Caco-2 (cell line): ENCODE data around the gene KCNG1. TPM values are rescaled to one million over a fixed set of nuclear protein-coding genes. Genes with fewer than 3 reads are reported as not detected.

Experiments
- BruUV-seq: library from RNA; stranded (reverse); fragments of 400-500 nt; replicated peaks from 2 replicates; lab custom pipeline; 2021; lab: Mats Ljungman, UMichigan
- CTCF ChIA-PET: fragments of 300-600 bp; sonication (Branson Sonifier 250); formaldehyde crosslinking; loops from one replicate; lab custom pipeline; 2022; ENCODE audit warnings: antibody characterized with exemption; lab: Charles Lee
- POLR2A ChIA-PET: fragments of 300-600 bp; sonication (Branson Sonifier 250); formaldehyde crosslinking; loops from one replicate; lab custom pipeline; 2022; ENCODE audit warnings: antibody characterized with exemption; lab: Charles Lee
- DNase-seq, 2 experiments: peaks; one replicate each; pipeline versions ENCODE4 v3.0.0 to v3.0.0-alpha.2; 2020 to 2022
- H3K27me3 ChIP-seq: replicated peaks from 2 replicates; pipeline ENCODE4 v1.6.0; 2011; ENCODE audit warnings: low read length; ENCODE audit not compliant: control insufficient read depth, insufficient read depth
- H3K36me3 ChIP-seq: 2 replicates; pipeline ENCODE4 v1.5.1; 2011; ENCODE audit warnings: low read length; ENCODE audit not compliant: control insufficient read depth, insufficient read depth
- H3K4me1 ChIP-seq: fragments of 250-450 bp; sonication (Bioruptor Pico); 2 replicates; pipeline ENCODE4 v1.5.1; 2020; ENCODE audit warnings: mild to moderate bottlenecking
- H3K4me3 ChIP-seq: 2 replicates; pipeline ENCODE4 v1.5.1; 2011; ENCODE audit warnings: low read depth, mild to moderate bottlenecking, control low read depth, low read length
- H3K9me3 ChIP-seq: fragments of 250-450 bp; sonication (Bioruptor Pico); 2 replicates; pipeline ENCODE4 v1.5.1; 2020; ENCODE audit warnings: mild to moderate bottlenecking, moderate library complexity
- H3K27ac Mint-ChIP-seq: one replicate; pipeline ENCODE4 v1.8.0; 2022; ENCODE audit warnings: mixed read lengths; ENCODE audit not compliant: unreplicated experiment
- H3K27me3 Mint-ChIP-seq: one replicate; pipeline ENCODE4 v1.8.0; 2022; ENCODE audit warnings: mixed read lengths; ENCODE audit not compliant: insufficient read depth, unreplicated experiment
- H3K36me3 Mint-ChIP-seq: one replicate; pipeline ENCODE4 v1.8.0; 2022; ENCODE audit warnings: mild to moderate bottlenecking, mixed read lengths; ENCODE audit not compliant: insufficient read depth, unreplicated experiment
- H3K4me1 Mint-ChIP-seq: one replicate; pipeline ENCODE4 v1.8.0; 2022; ENCODE audit warnings: low read depth, mixed read lengths; ENCODE audit not compliant: unreplicated experiment
- H3K4me3 Mint-ChIP-seq: one replicate; pipeline ENCODE4 v1.8.0; 2022; ENCODE audit warnings: mild to moderate bottlenecking, moderate library complexity, mixed read lengths; ENCODE audit not compliant: unreplicated experiment
- H3K9me3 Mint-ChIP-seq: one replicate; pipeline ENCODE4 v1.8.0; 2022; ENCODE audit warnings: mixed read lengths; ENCODE audit not compliant: unreplicated experiment
- intact Hi-C: fragments of 100-400 bp; cut with micrococcal nuclease; formaldehyde crosslinking; loops from one replicate; pipeline ENCODE4 v1.10.0; 2022; ENCODE audit not compliant: unreplicated experiment
- total RNA-seq: library from RNA; stranded (reverse); gene quantifications from 2 replicates; pipeline ENCODE4 v1.2.3, GENCODE V29; 2022
- TF ChIP-seq, protein P1 (sequence below), 2 experiments: fragments of 200-600 bp in 1 of 2; IDR thresholded peaks; 1 replicate in 1 of 2; 2 replicates in 1 of 2; pipeline versions ENCODE4 v1.5.1 to v1.8.0; 2011 to 2022; ENCODE audit warnings: antibody characterized with exemption in 1 of 2, control low read depth in 1 of 2, inconsistent platforms in 1 of 2, low read depth in 1 of 2, low read length in 1 of 2, mild to moderate bottlenecking in 1 of 2, moderate library complexity in 1 of 2; ENCODE audit not compliant: insufficient read depth in 1 of 2, severe bottlenecking in 1 of 2, unreplicated experiment in 1 of 2

The KCNG1 gene
- total RNA-seq, 1 experiment from 2014 or later: 1.5 TPM

DNA sequence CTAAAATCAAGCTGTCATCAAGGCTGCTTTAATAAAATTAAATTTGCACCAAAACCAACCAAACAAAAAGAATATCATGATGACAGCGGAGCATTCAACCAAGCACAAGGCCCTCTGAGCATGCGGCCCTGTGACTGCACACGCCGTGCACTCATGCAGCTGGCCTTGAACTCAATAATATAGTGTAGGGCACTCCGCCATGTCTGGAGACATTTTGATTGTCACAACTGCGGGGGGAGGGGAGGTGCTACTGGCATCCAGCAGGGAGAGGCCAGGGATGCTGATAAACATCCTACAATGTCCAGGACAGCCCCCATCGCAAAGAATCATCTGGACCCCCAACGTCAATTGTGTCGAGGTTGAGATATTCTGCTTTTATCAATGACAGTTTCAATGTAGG lies 54.6 kb downstream of the KCNG1 start:
- no peaks in the 10 kb centered on the region for H3K36me3 Mint-ChIP-seq
- Histone ChIP-seq H3K9me3 (no peaks in the 10 kb centered on the region), H3K27me3 (no peaks in the 10 kb centered on the region; the same call in 1 of the 2 replicates), H3K4me3 (no peak overlapping the region), H3K4me1 (no peaks in the 10 kb centered on the region), H3K36me3 (no peaks in the 10 kb centered on the region)
- DNase-seq: no peak
- no peak overlapping the region for H3K4me3 Mint-ChIP-seq
- intact Hi-C loops: no loop called here
- H3K27ac Mint-ChIP-seq: no peak overlapping the region
- BruUV-seq: no TSS peak
- no peaks in the 10 kb centered on the region for H3K4me1 Mint-ChIP-seq
- CTCF ChIA-PET: interaction anchor here (1.8 to 1.9 kb wide), 2 partner anchors 10 to 178 kb away, joined by 4 to 6 read pairs; partner anchors contain the start of genes DPM1 and MOCS3
- H3K9me3 Mint-ChIP-seq: no peaks in the 10 kb centered on the region
- TF ChIP-seq, protein P1, sequence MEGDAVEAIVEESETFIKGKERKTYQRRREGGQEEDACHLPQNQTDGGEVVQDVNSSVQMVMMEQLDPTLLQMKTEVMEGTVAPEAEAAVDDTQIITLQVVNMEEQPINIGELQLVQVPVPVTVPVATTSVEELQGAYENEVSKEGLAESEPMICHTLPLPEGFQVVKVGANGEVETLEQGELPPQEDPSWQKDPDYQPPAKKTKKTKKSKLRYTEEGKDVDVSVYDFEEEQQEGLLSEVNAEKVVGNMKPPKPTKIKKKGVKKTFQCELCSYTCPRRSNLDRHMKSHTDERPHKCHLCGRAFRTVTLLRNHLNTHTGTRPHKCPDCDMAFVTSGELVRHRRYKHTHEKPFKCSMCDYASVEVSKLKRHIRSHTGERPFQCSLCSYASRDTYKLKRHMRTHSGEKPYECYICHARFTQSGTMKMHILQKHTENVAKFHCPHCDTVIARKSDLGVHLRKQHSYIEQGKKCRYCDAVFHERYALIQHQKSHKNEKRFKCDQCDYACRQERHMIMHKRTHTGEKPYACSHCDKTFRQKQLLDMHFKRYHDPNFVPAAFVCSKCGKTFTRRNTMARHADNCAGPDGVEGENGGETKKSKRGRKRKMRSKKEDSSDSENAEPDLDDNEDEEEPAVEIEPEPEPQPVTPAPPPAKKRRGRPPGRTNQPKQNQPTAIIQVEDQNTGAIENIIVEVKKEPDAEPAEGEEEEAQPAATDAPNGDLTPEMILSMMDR (IDR thresholded peaks at IDR 0.05; ENCODE audit: insufficient read depth in 1 of 2, low read depth in 1 of 2, low read length in 1 of 2, severe bottlenecking in 1 of 2, unreplicated experiment in 1 of 2): no peak
- H3K27me3 Mint-ChIP-seq: peaks cover 14% of the 10 kb centered on the region
- POLR2A ChIA-PET: interaction anchor here (1.4 kb wide), 1 partner anchor 10 kb away, joined by 4 read pairs; the partner anchor contains the start of genes DPM1 and MOCS3

DNA sequence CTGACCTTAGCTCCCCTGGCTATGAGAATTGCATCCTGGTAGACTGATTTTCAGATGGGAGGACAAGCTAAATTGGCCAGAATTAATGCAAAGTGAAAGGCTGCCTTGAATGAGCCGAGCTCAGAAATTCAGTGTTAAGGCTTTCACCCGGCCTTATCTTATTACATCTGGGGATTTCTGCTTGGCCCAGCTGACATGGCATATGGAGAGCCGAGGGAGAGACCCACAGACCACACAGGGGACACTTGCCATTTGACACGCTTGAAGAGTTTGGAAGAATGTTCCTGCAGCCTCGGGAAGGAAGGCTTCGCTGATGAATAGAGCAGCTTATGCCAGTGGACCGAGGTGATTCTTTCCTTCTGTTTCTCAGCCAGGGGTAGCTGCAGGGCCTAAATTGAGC lies 55.3 kb downstream of the KCNG1 start:
- H3K27me3 ChIP-seq: no peaks in the 10 kb centered on the region; the same call in 1 of the 2 replicates
- peaks cover 14% of the 10 kb centered on the region for H3K27me3 Mint-ChIP-seq
- TF ChIP-seq, protein P1 (IDR thresholded peaks at IDR 0.05; ENCODE audit: insufficient read depth in 1 of 2, low read depth in 1 of 2, low read length in 1 of 2, severe bottlenecking in 1 of 2, unreplicated experiment in 1 of 2): no peak
- ChIA-PET CTCF (interaction anchor here (1.0 to 1.9 kb wide), 3 partner anchors 9 to 177 kb away, joined by 4 to 6 read pairs (median 5); partner anchors contain the start of genes DPM1 and MOCS3), POLR2A (interaction anchor here (1.4 kb wide), 1 partner anchor 9 kb away, joined by 4 read pairs; the partner anchor contains the start of genes DPM1 and MOCS3)
- H3K27ac Mint-ChIP-seq: no peak overlapping the region
- no TSS peak for BruUV-seq
- no peaks in the 10 kb centered on the region for H3K36me3 Mint-ChIP-seq
- H3K9me3 ChIP-seq: no peaks in the 10 kb centered on the region
- no peaks in the 10 kb centered on the region for H3K4me1 Mint-ChIP-seq
- H3K9me3 Mint-ChIP-seq: no peaks in the 10 kb centered on the region
- no peak for DNase-seq
- H3K4me3 ChIP-seq: no peak overlapping the region
- H3K36me3 ChIP-seq: no peaks in the 10 kb centered on the region
- intact Hi-C loops: no loop called here
- no peaks in the 10 kb centered on the region for H3K4me1 ChIP-seq
- H3K4me3 Mint-ChIP-seq: no peak overlapping the region

DNA sequence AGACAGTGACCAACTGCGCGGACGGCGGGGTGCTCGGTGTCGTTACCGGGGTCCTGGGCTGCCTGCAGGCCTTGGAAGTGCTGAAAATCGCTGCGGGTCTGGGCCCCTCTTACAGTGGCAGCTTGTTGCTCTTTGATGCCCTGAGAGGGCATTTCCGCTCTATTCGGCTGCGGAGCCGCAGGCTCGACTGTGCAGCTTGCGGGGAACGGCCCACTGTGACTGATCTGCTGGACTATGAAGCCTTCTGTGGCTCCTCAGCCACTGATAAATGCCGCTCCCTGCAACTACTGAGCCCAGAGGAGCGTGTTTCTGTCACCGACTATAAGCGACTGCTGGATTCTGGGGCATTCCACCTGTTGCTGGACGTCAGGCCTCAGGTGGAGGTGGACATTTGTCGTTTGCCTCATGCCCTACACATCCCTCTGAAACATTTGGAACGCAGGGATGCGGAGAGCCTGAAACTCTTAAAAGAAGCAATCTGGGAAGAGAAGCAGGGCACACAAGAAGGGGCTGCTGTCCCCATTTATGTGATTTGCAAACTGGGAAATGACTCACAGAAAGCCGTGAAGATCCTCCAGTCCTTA lies 63.3 kb downstream of the KCNG1 start:
- peaks cover under 1% of the 10 kb centered on the region for H3K27me3 Mint-ChIP-seq
- no TSS peak for BruUV-seq
- POLR2A ChIA-PET: interaction anchor here (3.2 kb wide), 1 partner anchor 29 kb away, joined by 105 read pairs; the partner anchor contains the start of gene ADNP
- H3K4me1 Mint-ChIP-seq: peaks cover 22% of the 10 kb centered on the region
- intact Hi-C loops: no loop called here
- H3K36me3 ChIP-seq: no peaks in the 10 kb centered on the region
- TF ChIP-seq, protein P1 (IDR thresholded peaks at IDR 0.05; ENCODE audit: insufficient read depth in 1 of 2, low read depth in 1 of 2, low read length in 1 of 2, severe bottlenecking in 1 of 2, unreplicated experiment in 1 of 2): no peak
- peaks cover 48% of the 10 kb centered on the region for H3K36me3 Mint-ChIP-seq
- no peak for DNase-seq
- H3K9me3 ChIP-seq: no peaks in the 10 kb centered on the region
- peaks cover 16% of the 10 kb centered on the region for H3K4me1 ChIP-seq
- CTCF ChIA-PET: no interaction called here
- no peaks in the 10 kb centered on the region for H3K27me3 ChIP-seq
- H3K4me3 ChIP-seq: peak overlapping the region; percentile 91
- H3K27ac Mint-ChIP-seq: peak overlapping the region; percentile 97
- H3K4me3 Mint-ChIP-seq: peak overlapping the region; percentile 92
- no peaks in the 10 kb centered on the region for H3K9me3 Mint-ChIP-seq
